Gastrocnemius medialis (tissue), 4 donors: Measurements from ENCODE around the gene FANCL.

Experiments used
- POLR2A ChIP-seq, 2 donors: fragments of 450-650 bp; IDR thresholded peaks; one replicate each; pipeline ENCODE4 v1.6.1; 2017; ENCODE audit warnings: antibody characterized with exemption in 2 of 2, mild to moderate bottlenecking in 2 of 2, moderate library complexity in 2 of 2
- TF ChIP-seq, protein P1 (sequence below), 5 experiments: fragments of 450-650 bp in 3 of 5; fragments of 200-600 bp in 2 of 5; sonication (generic) in 2 of 5; IDR thresholded peaks in 4 of 5; conservative IDR thresholded peaks in 1 of 5; 1 replicate in 4 of 5; 2 replicates in 1 of 5; pipeline ENCODE4 v1.5.1; 2016 to 2019; ENCODE audit warnings: antibody characterized with exemption in 5 of 5, mild to moderate bottlenecking in 3 of 5, moderate library complexity in 3 of 5

DNA sequence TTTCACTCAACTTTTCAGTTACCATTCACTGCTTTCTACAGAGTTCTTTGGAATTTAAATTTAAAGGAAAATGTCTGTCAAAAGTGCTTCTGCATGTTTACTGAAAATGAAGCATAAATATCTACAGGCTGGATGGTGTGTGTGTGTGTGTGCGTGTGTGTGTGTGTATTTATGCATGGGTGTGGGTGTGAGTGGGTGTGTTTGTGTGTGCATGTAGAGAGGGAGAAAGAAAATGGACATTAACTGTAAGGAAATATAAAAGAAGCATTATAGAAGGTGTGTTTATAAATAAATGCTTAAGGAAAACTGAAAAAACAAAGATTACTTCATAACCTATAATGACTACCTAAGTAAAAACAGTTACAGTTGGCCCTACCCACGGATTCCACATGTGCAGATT lies 43.2 kb downstream of the FANCL start:
- TF ChIP-seq, protein P1, sequence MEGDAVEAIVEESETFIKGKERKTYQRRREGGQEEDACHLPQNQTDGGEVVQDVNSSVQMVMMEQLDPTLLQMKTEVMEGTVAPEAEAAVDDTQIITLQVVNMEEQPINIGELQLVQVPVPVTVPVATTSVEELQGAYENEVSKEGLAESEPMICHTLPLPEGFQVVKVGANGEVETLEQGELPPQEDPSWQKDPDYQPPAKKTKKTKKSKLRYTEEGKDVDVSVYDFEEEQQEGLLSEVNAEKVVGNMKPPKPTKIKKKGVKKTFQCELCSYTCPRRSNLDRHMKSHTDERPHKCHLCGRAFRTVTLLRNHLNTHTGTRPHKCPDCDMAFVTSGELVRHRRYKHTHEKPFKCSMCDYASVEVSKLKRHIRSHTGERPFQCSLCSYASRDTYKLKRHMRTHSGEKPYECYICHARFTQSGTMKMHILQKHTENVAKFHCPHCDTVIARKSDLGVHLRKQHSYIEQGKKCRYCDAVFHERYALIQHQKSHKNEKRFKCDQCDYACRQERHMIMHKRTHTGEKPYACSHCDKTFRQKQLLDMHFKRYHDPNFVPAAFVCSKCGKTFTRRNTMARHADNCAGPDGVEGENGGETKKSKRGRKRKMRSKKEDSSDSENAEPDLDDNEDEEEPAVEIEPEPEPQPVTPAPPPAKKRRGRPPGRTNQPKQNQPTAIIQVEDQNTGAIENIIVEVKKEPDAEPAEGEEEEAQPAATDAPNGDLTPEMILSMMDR (IDR thresholded peaks at IDR 0.05 in 4 of 5, conservative IDR thresholded peaks at IDR 0.05 in 1 of 5), result no peak
- no peak for TF ChIP-seq POLR2A (IDR thresholded peaks at IDR 0.05)
